Measurements from ENCODE around the gene KRT79.

GRCh38 chr12:52823761-52824450, 10.2 kb downstream of the KRT79 start:
- TF ChIP-seq POLR2AphosphoS5 (IDR thresholded peaks at IDR 0.05) (no peak), CTCF (IDR thresholded peaks at IDR 0.05; ENCODE audit: poor library complexity, severe bottlenecking) (no peak), RAD21 (conservative IDR thresholded peaks at IDR 0.05) (no peak), TAF1 (IDR thresholded peaks at IDR 0.05; ENCODE audit: low read depth) (no peak), REST (IDR thresholded peaks at IDR 0.05; ENCODE audit: borderline replicate concordance) (no peak), SMC3 (conservative IDR thresholded peaks at IDR 0.05; ENCODE audit: poor library complexity) (no peak), MXI1 (conservative IDR thresholded peaks at IDR 0.05; ENCODE audit: poor library complexity, severe bottlenecking) (no peak)
